MG63 (cell line): ENCODE measurements around the gene ARSK. TPM values are rescaled to one million over a fixed set of nuclear protein-coding genes. Genes with fewer than 3 reads are reported as not detected.
A peak's percentile ranks its signal among the peaks of the same experiment; 100 is the strongest.

Source experiments
- DNase-seq: peaks from one replicate; pipeline ENCODE4 v3.0.0-alpha.2; 2020
- H3K27me3 ChIP-seq: fragments of 250-450 bp; sonication (Bioruptor Pico); 2 replicates; pipeline ENCODE4 v1.5.1; 2020; ENCODE audit warnings: mild to moderate bottlenecking, moderate library complexity
- H3K36me3 ChIP-seq: fragments of 250-450 bp; sonication (Bioruptor Pico); 2 replicates; pipeline ENCODE4 v1.5.1; 2020; ENCODE audit warnings: mild to moderate bottlenecking, moderate library complexity
- H3K4me3 ChIP-seq: fragments of 250-450 bp; sonication (Bioruptor Pico); 2 replicates; pipeline ENCODE4 v1.5.1; 2020; ENCODE audit warnings: mild to moderate bottlenecking, moderate library complexity
- H3K9me3 ChIP-seq: fragments of 250-450 bp; sonication (Bioruptor Pico); 2 replicates; pipeline ENCODE4 v1.5.1; 2020; ENCODE audit warnings: mild to moderate bottlenecking, moderate library complexity
- total RNA-seq: library from RNA; depleted of rRNA; stranded (reverse); fragments of >200 nt; shearing (Covaris generic); gene quantifications from 2 replicates; pipeline ENCODE4 v1.2.3, GENCODE V29; 2014; ENCODE audit warnings: low replicate concordance

Gene ARSK
- total RNA-seq, 1 experiment from 2014 or later: 6.0 TPM

- no peak overlapping the region for H3K4me3 ChIP-seq
- H3K9me3 ChIP-seq: no peaks in the 10 kb centered on the region
- peaks cover 69% of the 10 kb centered on the region for H3K36me3 ChIP-seq
- DNase-seq: no peak
- no peaks in the 10 kb centered on the region for H3K27me3 ChIP-seq
These were observed 5.9 kb upstream of the ARSK start for GRCh38 chr5:95549030-95549429.

DNA sequence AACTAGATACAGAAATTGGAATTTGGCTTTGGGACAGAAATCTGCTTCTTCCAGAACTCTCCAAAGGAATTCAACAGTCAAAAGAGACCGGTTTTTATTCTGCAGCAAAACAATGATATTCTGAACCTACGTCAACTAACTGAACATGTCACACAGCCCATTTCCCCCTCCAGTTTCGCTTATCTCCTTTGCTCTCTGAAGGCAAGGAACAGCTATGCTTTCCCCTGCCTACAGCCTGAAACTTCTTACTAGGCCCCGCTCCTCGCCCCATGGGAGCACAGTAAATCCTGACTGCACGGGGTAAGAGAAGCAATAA lies 612 bp upstream of the ARSK start:
- Histone ChIP-seq H3K9me3 (no peaks in the 10 kb centered on the region), H3K36me3 (peaks cover 25% of the 10 kb centered on the region), H3K27me3 (no peaks in the 10 kb centered on the region), H3K4me3 (peak overlapping the region; percentile 66)
- DNase-seq: no peak

- DNase-seq: no peak
- peaks cover 14% of the 10 kb centered on the region for H3K36me3 ChIP-seq
- no peaks in the 10 kb centered on the region for H3K27me3 ChIP-seq
- H3K9me3 ChIP-seq: no peaks in the 10 kb centered on the region
- peak overlapping the region; percentile 66 for H3K4me3 ChIP-seq
These were observed 652 bp downstream of the ARSK start for GRCh38 chr5:95555553-95555952.

GRCh38 chr5:95557841-95558240 lies 2.9 kb downstream of the ARSK start:
- DNase-seq: no peak
- Histone ChIP-seq H3K4me3 (no peak overlapping the region), H3K36me3 (peaks cover 3% of the 10 kb centered on the region), H3K27me3 (no peaks in the 10 kb centered on the region), H3K9me3 (no peaks in the 10 kb centered on the region)

- Histone ChIP-seq H3K9me3 (no peaks in the 10 kb centered on the region), H3K4me3 (no peak overlapping the region), H3K27me3 (no peaks in the 10 kb centered on the region), H3K36me3 (no peaks in the 10 kb centered on the region)
- DNase-seq: no peak
These were observed 7.4 kb downstream of the ARSK start for GRCh38 chr5:95562282-95562681.

GRCh38 chr5:95563367-95563766 lies 8.5 kb downstream of the ARSK start:
- Histone ChIP-seq H3K9me3 (no peaks in the 10 kb centered on the region), H3K36me3 (peaks cover 2% of the 10 kb centered on the region), H3K27me3 (no peaks in the 10 kb centered on the region), H3K4me3 (no peak overlapping the region)
- no peak for DNase-seq

DNA sequence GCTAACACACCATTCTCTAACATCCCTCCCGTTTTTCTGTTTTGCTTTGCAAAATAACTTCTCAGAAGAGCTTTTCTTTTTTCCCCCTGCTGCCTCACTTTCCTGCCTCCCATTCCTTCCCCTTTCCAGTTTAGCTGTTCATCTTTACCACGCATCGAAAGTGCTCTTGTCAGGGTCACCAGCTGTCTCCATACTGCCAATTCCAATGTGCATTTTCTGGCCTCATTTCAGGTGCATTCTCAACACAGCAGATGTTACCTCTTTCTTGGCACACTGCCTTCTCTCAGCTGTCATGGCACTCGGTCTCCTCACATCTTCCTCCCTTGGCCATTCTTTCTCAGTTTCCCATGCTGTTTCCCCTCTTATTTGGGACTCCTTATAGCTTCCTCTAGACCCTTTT lies 9.5 kb downstream of the ARSK start:
- Histone ChIP-seq H3K9me3 (no peaks in the 10 kb centered on the region), H3K27me3 (no peaks in the 10 kb centered on the region), H3K4me3 (no peak overlapping the region), H3K36me3 (peaks cover 2% of the 10 kb centered on the region)
- DNase-seq: no peak

DNA sequence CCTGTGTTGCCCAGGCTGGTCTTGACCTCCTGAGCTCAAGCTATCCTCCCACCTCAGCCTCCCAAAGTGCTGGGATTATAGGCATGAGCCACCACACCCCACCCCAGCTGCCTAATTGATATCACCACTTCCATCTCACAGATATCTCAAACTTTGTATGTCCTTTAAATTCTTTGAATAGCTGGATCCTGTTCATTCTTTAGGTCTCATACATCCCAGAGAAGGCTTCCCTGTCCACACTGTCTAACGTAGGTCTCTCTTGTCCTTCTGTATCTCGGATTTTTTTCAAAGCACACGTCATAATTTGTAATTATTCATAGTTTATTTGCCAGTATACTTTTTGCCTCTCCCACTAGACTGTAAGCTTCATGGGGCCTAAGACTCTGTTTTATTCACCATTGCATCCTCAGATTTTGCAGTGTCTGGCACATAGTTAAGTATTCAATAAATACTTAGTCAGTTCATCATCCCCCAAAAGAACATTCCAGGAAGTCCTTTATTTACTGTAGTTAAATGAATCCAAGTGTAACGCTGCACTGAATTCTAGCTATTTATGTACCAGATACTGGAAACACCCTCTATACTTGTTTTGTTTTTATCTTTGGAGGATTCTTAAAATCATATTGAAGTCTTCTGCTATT lies 10.5 kb downstream of the ARSK start:
- H3K4me3 ChIP-seq: no peak overlapping the region
- H3K27me3 ChIP-seq: no peaks in the 10 kb centered on the region
- no peak for DNase-seq
- H3K9me3 ChIP-seq: no peaks in the 10 kb centered on the region
- peaks cover 2% of the 10 kb centered on the region for H3K36me3 ChIP-seq

- no peak for DNase-seq
- H3K9me3 ChIP-seq: no peaks in the 10 kb centered on the region
- H3K4me3 ChIP-seq: no peak overlapping the region
- H3K36me3 ChIP-seq: peaks cover 2% of the 10 kb centered on the region
- H3K27me3 ChIP-seq: no peaks in the 10 kb centered on the region
These were observed 17.1 kb downstream of the ARSK start for GRCh38 chr5:95572016-95572415.

DNA sequence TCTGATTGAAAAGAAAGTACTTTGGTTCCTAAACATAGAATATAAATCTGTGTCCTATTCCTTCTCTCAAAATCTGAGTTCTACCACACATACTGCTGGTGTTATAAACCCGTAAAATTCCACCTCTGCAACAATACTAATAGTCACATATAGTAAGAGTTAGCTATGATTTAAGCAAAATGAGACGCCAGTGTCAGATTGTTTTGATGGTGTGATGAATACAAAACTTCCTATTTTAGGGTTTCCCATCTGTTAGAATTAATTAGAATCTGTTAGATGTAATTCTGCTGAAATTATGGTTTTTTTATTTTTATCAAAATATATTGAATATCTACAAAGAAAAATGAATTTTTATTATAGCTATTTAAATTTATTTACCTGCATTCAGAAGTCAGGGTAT lies 26.7 kb downstream of the ARSK start:
- Histone ChIP-seq H3K27me3 (no peaks in the 10 kb centered on the region), H3K9me3 (no peaks in the 10 kb centered on the region), H3K36me3 (no peaks in the 10 kb centered on the region)

GRCh38 chr5:95583992-95584391 lies 29.1 kb downstream of the ARSK start:
- no peaks in the 10 kb centered on the region for H3K9me3 ChIP-seq
- no peaks in the 10 kb centered on the region for H3K27me3 ChIP-seq
- no peak for DNase-seq
- H3K4me3 ChIP-seq: no peak overlapping the region
- H3K36me3 ChIP-seq: no peaks in the 10 kb centered on the region

More for the DNA sequence above, 26.7 kb downstream of the ARSK start:
- DNase-seq: no peak
- H3K4me3 ChIP-seq: no peak overlapping the region

DNA sequence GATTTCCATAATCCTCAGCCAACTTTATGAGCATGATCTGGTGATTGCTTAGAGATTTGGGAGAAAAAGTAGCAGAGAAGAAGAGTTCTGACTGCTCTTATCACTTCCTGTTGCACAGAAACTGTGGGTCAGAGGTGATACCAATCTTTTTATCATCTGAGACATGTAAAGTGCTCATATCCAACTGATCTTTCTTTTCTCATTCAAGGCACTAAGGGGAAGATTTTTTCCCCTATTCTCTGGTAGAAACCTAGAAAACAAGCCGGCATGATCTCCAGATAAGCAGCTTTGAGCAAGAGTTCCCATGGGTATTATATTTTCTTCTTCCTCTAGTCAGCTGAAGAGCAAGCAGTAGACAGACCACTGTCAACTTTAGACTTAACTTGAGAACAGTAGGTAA lies 36.0 kb downstream of the ARSK start:
- Histone ChIP-seq H3K4me3 (no peak overlapping the region), H3K27me3 (no peaks in the 10 kb centered on the region), H3K9me3 (no peaks in the 10 kb centered on the region), H3K36me3 (no peaks in the 10 kb centered on the region)
- no peak for DNase-seq

DNA sequence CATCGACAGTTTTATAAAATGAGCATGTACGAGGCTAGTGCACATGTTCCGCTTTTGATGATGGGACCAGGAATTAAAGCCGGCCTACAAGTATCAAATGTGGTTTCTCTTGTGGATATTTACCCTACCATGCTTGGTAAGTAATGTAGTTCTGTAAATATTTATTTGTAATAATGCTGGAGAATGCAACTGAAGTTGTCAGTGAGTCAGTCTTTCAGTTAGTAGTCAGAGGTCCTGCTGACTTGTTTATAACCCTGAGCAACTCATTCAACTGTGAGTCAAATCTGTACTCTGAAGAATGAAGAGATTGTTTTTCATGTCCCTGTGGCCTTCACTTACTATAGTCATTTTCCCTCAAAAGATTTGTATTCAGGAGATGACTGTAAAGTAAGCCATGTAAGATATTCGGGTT lies 36.6 kb downstream of the ARSK start:
- Histone ChIP-seq H3K27me3 (no peaks in the 10 kb centered on the region), H3K36me3 (no peaks in the 10 kb centered on the region), H3K9me3 (no peaks in the 10 kb centered on the region), H3K4me3 (no peak overlapping the region)
- DNase-seq: no peak

- no peaks in the 10 kb centered on the region for H3K36me3 ChIP-seq
- no peaks in the 10 kb centered on the region for H3K9me3 ChIP-seq
- no peak overlapping the region for H3K4me3 ChIP-seq
- DNase-seq: no peak
- H3K27me3 ChIP-seq: no peaks in the 10 kb centered on the region
These were observed 40.5 kb downstream of the ARSK start for GRCh38 chr5:95595289-95595931.

GRCh38 chr5:95599252-95599651 lies 44.4 kb downstream of the ARSK start:
- no peak for DNase-seq
- Histone ChIP-seq H3K9me3 (no peaks in the 10 kb centered on the region), H3K36me3 (peaks cover 5% of the 10 kb centered on the region; the same call in 1 of the 2 replicates), H3K27me3 (no peaks in the 10 kb centered on the region), H3K4me3 (no peak overlapping the region)

- no peak for DNase-seq
- H3K9me3 ChIP-seq: no peaks in the 10 kb centered on the region
- H3K4me3 ChIP-seq: no peak overlapping the region
- H3K27me3 ChIP-seq: no peaks in the 10 kb centered on the region
- H3K36me3 ChIP-seq: peaks cover 5% of the 10 kb centered on the region; the same call in 1 of the 2 replicates
These were observed 45.7 kb downstream of the ARSK start for GRCh38 chr5:95600557-95600956.

- H3K27me3 ChIP-seq: no peaks in the 10 kb centered on the region
- H3K9me3 ChIP-seq: no peaks in the 10 kb centered on the region
- H3K36me3 ChIP-seq: peaks cover 5% of the 10 kb centered on the region; the same call in 1 of the 2 replicates
- no peak for DNase-seq
- H3K4me3 ChIP-seq: no peak overlapping the region
These were observed 50.9 kb downstream of the ARSK start for GRCh38 chr5:95605786-95606185.

DNA sequence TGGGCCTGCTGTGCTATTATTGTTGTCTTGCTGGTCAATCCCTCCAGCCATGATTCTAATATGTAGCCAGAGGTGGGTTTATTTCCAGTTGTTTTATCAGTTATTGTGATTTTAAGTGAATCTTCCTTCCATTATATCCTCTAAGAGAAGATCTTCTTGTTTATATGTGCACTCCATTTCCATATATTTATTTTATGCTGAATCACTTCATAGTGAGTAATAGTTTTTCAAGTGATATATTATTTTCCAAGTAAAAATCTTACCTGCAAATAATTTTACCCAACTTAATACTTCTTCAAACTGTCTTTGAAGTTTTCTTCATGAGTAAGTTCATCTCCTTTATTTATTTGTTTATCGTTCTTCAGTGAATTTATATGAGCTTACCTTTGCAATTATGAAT lies 51.5 kb downstream of the ARSK start:
- no peak overlapping the region for H3K4me3 ChIP-seq
- no peaks in the 10 kb centered on the region for H3K27me3 ChIP-seq
- H3K9me3 ChIP-seq: no peaks in the 10 kb centered on the region
- DNase-seq: no peak
- H3K36me3 ChIP-seq: peaks cover under 1% of the 10 kb centered on the region; the same call in 1 of the 2 replicates
